Epidermal melanocyte (primary cell): Measurements from ENCODE around the gene TMEM161A.
"Not testable (repeated sequence)": the region's sequence is repeated elsewhere in the genome, so short reads cannot be mapped to it uniquely, and the experiment has no call there.

ENCODE experiments used
- DNase-seq: peaks from one replicate; pipeline ENCODE4 v3.0.0; 2011; ENCODE audit warnings: low spot score; ENCODE audit not compliant: insufficient read length

TMEM161A gene

GRCh38 chr19:19122902-19123301 is 15.4 kb downstream of the TMEM161A start:
- no peak for DNase-seq

DNA sequence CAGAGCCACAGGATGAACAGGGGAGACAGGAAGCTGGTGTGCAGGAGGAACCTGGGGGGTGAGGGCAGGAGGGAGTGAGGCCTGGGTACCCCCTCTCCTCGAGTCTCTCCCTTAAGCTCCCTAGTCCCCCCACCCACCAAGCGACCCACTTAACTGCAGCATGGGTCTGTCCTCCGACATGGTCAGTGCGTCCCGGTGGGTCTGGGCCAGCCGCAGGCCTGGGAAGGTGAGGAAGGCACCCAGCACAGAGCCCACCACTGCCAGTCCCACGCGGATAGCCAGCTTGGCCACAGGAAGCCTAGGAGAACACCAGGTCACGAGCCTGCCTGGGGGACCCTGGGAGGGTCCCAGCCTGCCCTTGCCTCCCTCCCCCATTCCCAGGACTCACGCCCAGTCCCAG is 16.9 kb downstream of the TMEM161A start:
- no peak for DNase-seq

DNA sequence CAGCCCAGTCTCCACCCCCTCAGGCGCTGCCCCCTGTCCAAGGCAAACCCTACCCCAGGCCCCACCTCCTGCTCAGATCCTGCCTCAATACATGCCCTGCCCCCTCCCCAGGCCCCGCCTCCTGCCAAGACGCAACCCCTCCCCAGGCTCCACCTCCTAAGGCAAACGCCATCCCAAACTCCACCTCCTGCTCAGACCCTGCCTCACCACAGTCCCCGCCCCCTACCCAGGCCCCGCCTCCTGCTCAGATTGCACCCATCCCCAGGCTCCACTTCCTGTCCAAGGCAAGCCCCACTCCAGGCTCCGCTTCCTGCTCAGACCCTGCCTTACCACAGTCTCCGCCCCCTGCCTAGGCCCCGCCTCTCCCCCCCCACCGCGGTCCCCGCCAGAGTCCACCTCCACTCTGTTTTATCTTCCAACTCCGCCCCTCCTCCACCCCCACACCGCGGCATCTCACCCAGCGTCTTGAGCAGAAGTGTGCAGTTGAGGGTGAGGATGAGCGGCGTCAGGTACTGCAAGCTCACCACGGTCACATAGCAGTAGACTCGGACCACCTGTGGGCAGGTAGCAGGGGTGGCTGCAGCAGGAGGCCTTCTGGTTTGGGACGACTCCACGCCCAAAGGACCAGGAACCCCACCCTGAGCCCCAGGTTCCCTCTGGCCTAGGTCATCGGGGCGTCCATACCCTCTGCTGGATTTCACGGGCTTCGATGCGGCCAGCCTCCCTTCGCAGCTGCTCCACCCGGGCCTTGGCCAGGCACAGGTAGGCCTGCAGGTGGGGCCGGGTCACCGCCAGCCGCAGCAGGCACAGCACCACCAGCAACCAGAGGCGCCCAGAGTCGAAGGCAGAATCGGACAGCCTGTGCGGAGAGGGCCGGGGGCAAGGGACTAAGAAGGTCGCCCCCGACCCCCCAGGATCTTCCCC is 17.7 kb downstream of the TMEM161A start:
- no peak for DNase-seq

- DNase-seq = no peak
Observed at GRCh38 chr19:19119325-19120237, 18.7 kb downstream of the TMEM161A start.

DNA sequence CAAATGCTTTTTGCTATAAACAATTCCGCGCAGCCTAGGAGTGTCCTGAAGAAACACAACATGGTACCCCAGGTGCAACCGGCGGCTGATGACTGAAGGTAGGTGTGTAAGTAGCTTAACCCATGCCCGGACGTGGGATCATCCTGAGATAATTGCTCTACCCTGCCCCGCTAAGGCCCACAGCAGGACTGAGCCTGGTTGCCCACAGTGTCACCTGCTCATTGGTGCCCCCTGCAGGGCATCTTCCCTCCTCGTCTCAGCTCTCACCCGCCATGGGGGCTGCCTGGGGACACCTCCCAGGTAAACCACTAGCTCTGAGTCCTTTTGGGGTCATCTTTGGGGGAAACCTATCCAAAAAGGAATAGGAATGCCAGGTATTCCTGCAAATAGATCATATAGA is 22.3 kb downstream of the TMEM161A start:
- peak; percentile 46 for DNase-seq

DNA sequence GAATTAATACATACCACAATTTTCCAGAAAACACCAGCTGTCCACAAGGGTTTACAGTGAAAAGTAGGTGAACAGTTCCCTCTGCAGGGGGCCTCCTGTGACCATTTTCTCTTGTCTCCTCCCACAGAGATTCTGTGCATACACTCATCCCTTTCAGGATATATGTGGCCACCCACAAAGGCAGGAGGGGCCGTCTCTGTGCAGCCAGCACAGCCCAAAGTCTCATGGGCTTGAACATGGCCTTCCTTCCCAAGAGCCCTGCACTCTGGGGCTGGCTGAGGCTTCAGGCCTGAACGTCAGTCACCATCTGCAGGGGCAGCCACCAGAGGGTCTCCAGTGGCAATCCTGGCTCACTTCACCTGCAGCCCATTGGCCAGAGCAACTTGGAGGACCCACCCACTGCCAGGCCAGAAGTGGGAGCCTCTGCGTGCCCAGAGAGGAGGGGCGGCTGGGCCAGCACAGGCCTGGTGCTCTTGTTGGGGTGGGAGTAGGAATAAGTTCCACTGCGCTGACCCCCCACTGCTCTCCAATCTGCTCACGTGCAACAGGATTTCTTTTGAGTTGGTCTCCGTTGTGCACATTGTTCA is 25.1 kb downstream of the TMEM161A start:
- no peak for DNase-seq

- DNase-seq = no peak
Observed at GRCh38 chr19:19111967-19112580, 26.2 kb downstream of the TMEM161A start.

- no peak for DNase-seq
Observed at GRCh38 chr19:19111136-19111835, 27.0 kb downstream of the TMEM161A start.

GRCh38 chr19:19110410-19111135 is 27.7 kb downstream of the TMEM161A start:
- DNase-seq = no peak

GRCh38 chr19:19109601-19110000 is 28.7 kb downstream of the TMEM161A start:
- DNase-seq = no peak

DNA sequence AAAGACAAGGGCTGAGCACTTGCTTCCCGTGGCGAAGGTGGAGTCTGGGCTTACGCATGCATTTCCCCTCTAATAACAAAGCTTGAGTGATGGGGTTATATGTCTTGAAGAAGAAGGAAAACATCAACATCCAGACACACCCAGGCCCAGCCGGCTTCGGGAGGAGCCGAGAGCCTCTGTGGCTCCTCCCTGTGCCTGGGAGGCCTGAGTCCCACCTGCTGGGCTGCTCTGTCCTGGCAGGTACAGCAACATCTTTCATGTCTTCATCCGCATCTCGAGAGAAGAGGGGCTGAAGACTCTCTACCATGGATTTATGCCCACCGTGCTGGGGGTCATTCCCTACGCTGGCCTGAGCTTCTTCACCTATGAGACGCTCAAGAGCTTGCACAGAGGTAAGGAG is 30.6 kb downstream of the TMEM161A start:
- DNase-seq = no peak

DNA sequence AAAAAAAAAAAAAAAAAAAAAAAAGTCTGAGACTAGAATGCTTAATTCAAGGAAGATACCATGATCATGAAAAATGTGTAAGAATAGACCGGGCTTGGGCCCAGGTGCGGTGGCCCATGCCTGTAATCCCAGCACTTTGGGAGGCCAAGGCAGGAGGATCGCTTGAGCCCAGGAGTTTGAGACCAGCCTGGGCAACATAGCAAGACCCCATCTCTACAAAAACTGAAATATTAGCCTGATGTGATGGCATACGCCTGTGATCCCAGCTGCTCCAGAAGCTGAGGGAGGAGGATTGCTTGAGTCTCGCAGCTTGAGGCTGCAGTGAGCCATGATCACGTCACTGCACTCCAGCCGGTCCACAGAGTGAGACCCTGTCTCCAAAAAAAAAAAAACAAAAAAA is 31.3 kb downstream of the TMEM161A start:
- DNase-seq = not testable (repeated sequence)

GRCh38 chr19:19106056-19106551 is 32.2 kb downstream of the TMEM161A start:
- no peak for DNase-seq

- peak; percentile 59 for DNase-seq
Observed at GRCh38 chr19:19105365-19106055, 32.8 kb downstream of the TMEM161A start.

DNA sequence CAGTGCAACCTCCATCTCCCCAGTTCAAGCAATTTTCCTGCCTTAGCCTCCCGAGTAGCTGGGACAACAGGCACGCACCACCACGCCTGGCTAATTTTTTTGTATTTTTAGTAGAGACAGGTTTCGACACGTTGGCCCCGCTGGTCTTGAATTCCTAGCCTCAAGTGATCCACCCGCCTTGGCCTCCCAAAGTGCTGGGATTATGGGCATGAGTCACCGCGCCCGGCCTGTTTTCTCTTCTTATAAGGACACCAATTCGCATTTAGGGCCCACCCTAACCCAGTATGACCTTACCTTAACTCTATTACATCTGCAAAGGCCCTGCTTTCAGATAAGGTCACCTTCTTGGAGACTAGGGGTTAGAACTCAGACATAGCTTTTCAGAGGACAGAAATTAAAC is 35.1 kb downstream of the TMEM161A start:
- DNase-seq = no peak

- not testable (repeated sequence) for DNase-seq
Observed at GRCh38 chr19:19102566-19102965, 35.7 kb downstream of the TMEM161A start.

DNA sequence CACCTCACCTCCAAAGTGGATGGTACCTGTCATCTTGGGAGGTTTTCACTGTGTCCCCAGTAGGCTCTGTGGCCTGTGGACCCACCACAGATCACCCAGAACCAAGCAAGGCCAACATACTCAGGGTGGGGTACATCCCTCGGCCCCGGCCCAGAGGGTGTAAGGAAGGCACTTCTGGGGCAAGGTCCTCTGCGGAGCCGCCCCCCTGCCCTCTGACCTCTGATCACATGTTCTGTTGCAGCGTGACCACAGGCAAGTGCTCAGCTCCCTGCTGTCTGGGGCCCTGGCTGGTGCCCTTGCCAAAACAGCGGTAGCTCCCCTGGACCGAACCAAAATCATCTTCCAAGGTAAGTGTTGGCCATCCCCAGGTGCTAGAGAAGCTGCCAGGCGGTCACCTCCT is 36.7 kb downstream of the TMEM161A start:
- no peak for DNase-seq

DNA sequence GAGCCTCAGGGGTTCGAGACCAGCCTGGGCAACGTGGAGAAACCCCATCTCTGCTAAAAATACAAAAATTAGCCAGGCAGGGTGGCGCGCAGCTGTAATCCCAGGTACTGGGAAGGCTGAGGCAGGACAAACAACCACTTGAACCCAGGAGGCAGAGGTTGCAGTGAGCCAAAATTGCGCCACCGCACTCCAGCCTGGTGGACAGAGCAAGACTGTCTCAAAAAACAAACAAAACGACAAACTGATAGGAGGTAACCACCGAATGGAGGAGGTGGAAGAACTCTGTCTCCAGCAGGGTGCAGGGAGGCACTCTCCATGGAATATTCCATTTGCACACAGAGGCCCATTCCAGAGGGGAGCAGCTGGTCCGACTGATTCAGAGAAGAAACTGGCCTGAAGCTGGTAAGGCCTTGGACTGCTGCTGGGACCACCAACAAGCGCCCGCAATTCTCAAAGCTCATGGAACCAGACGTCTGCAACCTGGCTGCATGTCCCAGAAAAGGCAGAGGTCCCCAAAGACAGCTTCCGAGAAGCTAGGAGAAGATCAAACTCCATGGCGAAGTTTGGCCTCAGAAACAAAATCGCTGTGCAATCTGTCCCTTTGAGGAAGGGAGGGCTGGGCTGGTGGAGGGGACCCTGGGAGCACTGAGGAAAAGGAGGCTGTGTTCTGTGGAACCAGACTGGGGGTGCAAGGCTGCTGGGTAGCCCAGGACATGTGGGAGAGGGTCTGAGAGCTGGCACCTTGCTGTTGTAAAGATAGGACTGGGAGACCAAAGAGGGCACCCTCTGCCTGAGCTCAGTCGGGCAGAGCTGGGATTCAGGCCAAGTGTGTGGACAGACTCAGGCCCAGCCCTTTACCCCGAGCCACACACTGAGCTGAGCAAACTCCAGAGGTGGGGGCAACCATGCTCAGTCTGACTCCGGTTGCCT is 39.3 kb downstream of the TMEM161A start:
- no peak for DNase-seq
